Activated T-cell treated with anti-CD3 and anti-CD28 coated beads, Interleukin-2, amount 50 U/mL, for 1 hour (primary cell): ENCODE measurements around the gene KDM1A.

Source experiments
- DNase-seq: peaks from one replicate; pipeline ENCODE4 v3.0.0-alpha.2; 2020

Gene KDM1A

GRCh38 chr1:23114424-23115079 lies 95.3 kb downstream of the KDM1A start:
- no peak for DNase-seq

- no peak for DNase-seq
Measured at GRCh38 chr1:23116216-23116836, 97.1 kb downstream of the KDM1A start.

- no peak for DNase-seq
Measured at GRCh38 chr1:23116921-23117699, 97.8 kb downstream of the KDM1A start.

- DNase-seq, result no peak
Measured at GRCh38 chr1:23118407-23118806, 99.1 kb downstream of the KDM1A start.

- DNase-seq, result peak; percentile 34
Measured at GRCh38 chr1:23118957-23119792, 99.9 kb downstream of the KDM1A start.

GRCh38 chr1:23120383-23120782 lies 101.1 kb downstream of the KDM1A start:
- DNase-seq, result no peak

GRCh38 chr1:23122023-23122748 lies 102.9 kb downstream of the KDM1A start:
- no peak for DNase-seq

GRCh38 chr1:23122796-23123195 lies 103.5 kb downstream of the KDM1A start:
- no peak for DNase-seq

GRCh38 chr1:23123528-23123927 lies 104.3 kb downstream of the KDM1A start:
- DNase-seq, result no peak

- no peak for DNase-seq
Measured at GRCh38 chr1:23124259-23125026, 105.2 kb downstream of the KDM1A start.

GRCh38 chr1:23125489-23125888 lies 106.2 kb downstream of the KDM1A start:
- DNase-seq, result no peak

- no peak for DNase-seq
Measured at GRCh38 chr1:23126200-23126599, 106.9 kb downstream of the KDM1A start.

- no peak for DNase-seq
Measured at GRCh38 chr1:23126801-23127200, 107.5 kb downstream of the KDM1A start.

- DNase-seq, result no peak
Measured at GRCh38 chr1:23129846-23130245, 110.6 kb downstream of the KDM1A start.

- DNase-seq, result no peak
Measured at GRCh38 chr1:23132033-23132432, 112.8 kb downstream of the KDM1A start.
